HL-60 (cell line): Measurements from ENCODE around the gene DONSON.

Experiments
- DNase-seq, 2 experiments: peaks; one replicate each; pipeline ENCODE4 v3.0.0-alpha.2; 2010 to 2020; ENCODE audit warnings: low read depth in 1 of 2, low spot score in 1 of 2
- H3K27ac ChIP-seq: fragments of 250-450 bp; sonication (Bioruptor Pico); replicated peaks from 2 replicates; pipeline ENCODE4 v1.5.1; 2020; ENCODE audit warnings: mild to moderate bottlenecking, moderate library complexity
- H3K27me3 ChIP-seq: fragments of 250-450 bp; sonication (Bioruptor Pico); 2 replicates; pipeline ENCODE4 v1.5.1; 2021; ENCODE audit warnings: mild to moderate bottlenecking, moderate library complexity; ENCODE audit not compliant: insufficient read depth, poor library complexity, severe bottlenecking
- H3K4me3 ChIP-seq: replicated peaks from 2 replicates; pipeline ENCODE4 v1.5.1; 2011; ENCODE audit warnings: mild to moderate bottlenecking, control low read depth, low read length; ENCODE audit not compliant: insufficient read depth
- CTCF ChIP-seq: IDR thresholded peaks from one replicate; pipeline ENCODE4 v1.5.1; 2011; ENCODE audit warnings: low read length, control low read depth, inconsistent platforms; ENCODE audit not compliant: insufficient read depth
- GABPA ChIP-seq: IDR thresholded peaks from 2 replicates; pipeline ENCODE4 v1.6.1; 2012; ENCODE audit warnings: low read depth
- POLR2AphosphoS5 ChIP-seq: IDR thresholded peaks from 2 replicates; pipeline ENCODE4 v1.6.1; 2012; ENCODE audit warnings: low read depth
- REST ChIP-seq: IDR thresholded peaks from 2 replicates; pipeline ENCODE4 v1.6.1; 2012; ENCODE audit warnings: low read depth; ENCODE audit not compliant: insufficient replicate concordance
- SPI1 ChIP-seq: IDR thresholded peaks from 2 replicates; pipeline ENCODE4 v1.6.1; 2012; ENCODE audit warnings: low read depth, mild to moderate bottlenecking, borderline replicate concordance

DONSON gene

GRCh38 chr21:33542640-33543504 is 45.6 kb downstream of the DONSON start, which contains the start of gene SON:
Gene SON, plus strand, starts transcription at chr21:33543038. Its CDS starts 55 bp downstream, at chr21:33543093.
- DNase-seq = peak; percentile 96 to 100
- H3K4me3 ChIP-seq = peak within 1 kb of the TSS; percentile 79
- H3K27ac ChIP-seq = peak within 1 kb of the TSS; percentile 98
- TF ChIP-seq POLR2AphosphoS5 = peak; percentile 93
- TF ChIP-seq REST = no peak
- TF ChIP-seq SPI1 = 0 out of 2 replicates have a peak, but pooled peaks have one; percentile 14
- no peaks in the 10 kb centered on the region for H3K27me3 ChIP-seq

- peak; percentile 72 to 84 for DNase-seq
- peak within 1 kb of the TSS; percentile 79 for H3K4me3 ChIP-seq
- H3K27me3 ChIP-seq = no peaks in the 10 kb centered on the region
- TF ChIP-seq POLR2AphosphoS5 = peak; percentile 65; the same call in 1 of the 2 replicates
- no peak for TF ChIP-seq CTCF
- peak; percentile 42 for TF ChIP-seq REST
- TF ChIP-seq GABPA = peak; percentile 66
- TF ChIP-seq SPI1 = no peak
- H3K27ac ChIP-seq = peak within 1 kb of the TSS; percentile 98
These were observed 46.5 kb downstream of the DONSON start, which contains the start of gene GART for GRCh38 chr21:33541756-33542639. Gene GART, minus strand, starts transcription at chr21:33542117. Its CDS starts 2,802 bp downstream, at chr21:33539315.

GRCh38 chr21:33541105-33541711 is 47.3 kb downstream of the DONSON start:
- peak; percentile 22 to 50 for DNase-seq
- no peak for TF ChIP-seq CTCF
- TF ChIP-seq GABPA = no peak
- TF ChIP-seq POLR2AphosphoS5 = no peak
- TF ChIP-seq REST = no peak
- TF ChIP-seq SPI1 = no peak
- Histone ChIP-seq H3K27ac (peak overlapping the region; percentile 98), H3K4me3 (peak overlapping the region; percentile 79), H3K27me3 (no peaks in the 10 kb centered on the region)
